ENCODE results near the gene SCAMP4.
A peak's percentile ranks its signal among the peaks of the same experiment; 100 is the strongest.

Gene SCAMP4

DNA sequence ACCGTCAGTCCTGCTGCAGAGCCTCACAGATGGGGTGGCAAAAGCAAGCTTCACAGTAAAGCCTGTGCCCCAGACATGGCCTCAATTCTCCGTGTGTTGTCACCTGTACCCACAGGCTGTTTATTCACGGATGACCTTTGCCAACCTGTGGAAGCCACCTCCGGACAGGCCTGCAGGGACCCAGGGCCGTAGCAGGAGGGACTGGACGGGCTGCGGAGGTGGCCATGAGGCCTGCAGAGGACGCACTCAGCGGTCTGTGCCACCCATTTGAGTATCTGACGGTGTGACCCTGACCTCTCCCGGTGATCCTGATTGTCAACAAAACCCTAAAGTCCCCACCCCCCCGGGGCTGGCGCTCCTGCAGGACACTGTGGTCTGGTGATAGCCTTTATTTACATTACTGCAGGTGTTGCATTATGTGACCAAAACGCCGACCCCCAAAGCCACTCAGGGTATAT lies 34.0 kb upstream of the SCAMP4 start:
- DNase-seq (ENCODE audit: low read depth in 1 of 2, low spot score in 1 of 2): no peak
- no peak overlapping the region for H3K27ac ChIP-seq (replicated peaks)
- no peak for TF ChIP-seq SPI1 (IDR thresholded peaks at IDR 0.05; ENCODE audit: borderline replicate concordance, low read depth)
- TF ChIP-seq GABPA (IDR thresholded peaks at IDR 0.05; ENCODE audit: low read depth): no peak
- TF ChIP-seq, protein P1, sequence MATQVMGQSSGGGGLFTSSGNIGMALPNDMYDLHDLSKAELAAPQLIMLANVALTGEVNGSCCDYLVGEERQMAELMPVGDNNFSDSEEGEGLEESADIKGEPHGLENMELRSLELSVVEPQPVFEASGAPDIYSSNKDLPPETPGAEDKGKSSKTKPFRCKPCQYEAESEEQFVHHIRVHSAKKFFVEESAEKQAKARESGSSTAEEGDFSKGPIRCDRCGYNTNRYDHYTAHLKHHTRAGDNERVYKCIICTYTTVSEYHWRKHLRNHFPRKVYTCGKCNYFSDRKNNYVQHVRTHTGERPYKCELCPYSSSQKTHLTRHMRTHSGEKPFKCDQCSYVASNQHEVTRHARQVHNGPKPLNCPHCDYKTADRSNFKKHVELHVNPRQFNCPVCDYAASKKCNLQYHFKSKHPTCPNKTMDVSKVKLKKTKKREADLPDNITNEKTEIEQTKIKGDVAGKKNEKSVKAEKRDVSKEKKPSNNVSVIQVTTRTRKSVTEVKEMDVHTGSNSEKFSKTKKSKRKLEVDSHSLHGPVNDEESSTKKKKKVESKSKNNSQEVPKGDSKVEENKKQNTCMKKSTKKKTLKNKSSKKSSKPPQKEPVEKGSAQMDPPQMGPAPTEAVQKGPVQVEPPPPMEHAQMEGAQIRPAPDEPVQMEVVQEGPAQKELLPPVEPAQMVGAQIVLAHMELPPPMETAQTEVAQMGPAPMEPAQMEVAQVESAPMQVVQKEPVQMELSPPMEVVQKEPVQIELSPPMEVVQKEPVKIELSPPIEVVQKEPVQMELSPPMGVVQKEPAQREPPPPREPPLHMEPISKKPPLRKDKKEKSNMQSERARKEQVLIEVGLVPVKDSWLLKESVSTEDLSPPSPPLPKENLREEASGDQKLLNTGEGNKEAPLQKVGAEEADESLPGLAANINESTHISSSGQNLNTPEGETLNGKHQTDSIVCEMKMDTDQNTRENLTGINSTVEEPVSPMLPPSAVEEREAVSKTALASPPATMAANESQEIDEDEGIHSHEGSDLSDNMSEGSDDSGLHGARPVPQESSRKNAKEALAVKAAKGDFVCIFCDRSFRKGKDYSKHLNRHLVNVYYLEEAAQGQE (IDR thresholded peaks at IDR 0.05; ENCODE audit: insufficient replicate concordance, low read depth): no peak
- TF ChIP-seq POLR2AphosphoS5 (IDR thresholded peaks at IDR 0.05; ENCODE audit: low read depth): no peak
- no peaks in the 10 kb centered on the region for H3K27me3 ChIP-seq (ENCODE audit: insufficient read depth, poor library complexity, severe bottlenecking)
- H3K4me3 ChIP-seq (replicated peaks; ENCODE audit: insufficient read depth, low read length): no peak overlapping the region

DNA sequence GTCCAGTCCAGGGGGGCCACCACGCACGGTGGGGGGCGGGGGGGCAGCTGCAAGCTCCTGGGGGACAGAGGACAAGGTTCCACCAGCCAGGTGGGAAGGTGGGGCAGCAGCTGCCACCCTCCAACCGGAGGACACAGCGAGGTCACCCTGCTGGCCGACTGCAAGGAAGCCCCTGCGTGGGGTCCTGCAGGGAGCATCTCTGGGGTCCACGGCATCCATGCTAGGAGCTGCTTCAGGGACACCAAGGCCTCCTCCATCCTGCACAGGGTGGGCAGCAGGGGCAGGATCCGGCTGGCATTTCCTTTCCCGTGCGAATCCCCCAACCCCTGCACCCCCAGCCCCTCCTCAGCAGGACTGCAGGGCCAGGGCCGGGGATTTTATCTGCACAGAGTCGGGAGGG lies 33.6 kb upstream of the SCAMP4 start:
- no peak for DNase-seq (ENCODE audit: low read depth in 1 of 2, low spot score in 1 of 2)
- H3K27ac ChIP-seq (replicated peaks): no peak overlapping the region
- H3K4me3 ChIP-seq (replicated peaks; ENCODE audit: insufficient read depth, low read length): no peak overlapping the region
- TF ChIP-seq, protein P1 (IDR thresholded peaks at IDR 0.05; ENCODE audit: insufficient replicate concordance, low read depth): no peak
- no peak for TF ChIP-seq GABPA (IDR thresholded peaks at IDR 0.05; ENCODE audit: low read depth)
- TF ChIP-seq, protein P2, sequence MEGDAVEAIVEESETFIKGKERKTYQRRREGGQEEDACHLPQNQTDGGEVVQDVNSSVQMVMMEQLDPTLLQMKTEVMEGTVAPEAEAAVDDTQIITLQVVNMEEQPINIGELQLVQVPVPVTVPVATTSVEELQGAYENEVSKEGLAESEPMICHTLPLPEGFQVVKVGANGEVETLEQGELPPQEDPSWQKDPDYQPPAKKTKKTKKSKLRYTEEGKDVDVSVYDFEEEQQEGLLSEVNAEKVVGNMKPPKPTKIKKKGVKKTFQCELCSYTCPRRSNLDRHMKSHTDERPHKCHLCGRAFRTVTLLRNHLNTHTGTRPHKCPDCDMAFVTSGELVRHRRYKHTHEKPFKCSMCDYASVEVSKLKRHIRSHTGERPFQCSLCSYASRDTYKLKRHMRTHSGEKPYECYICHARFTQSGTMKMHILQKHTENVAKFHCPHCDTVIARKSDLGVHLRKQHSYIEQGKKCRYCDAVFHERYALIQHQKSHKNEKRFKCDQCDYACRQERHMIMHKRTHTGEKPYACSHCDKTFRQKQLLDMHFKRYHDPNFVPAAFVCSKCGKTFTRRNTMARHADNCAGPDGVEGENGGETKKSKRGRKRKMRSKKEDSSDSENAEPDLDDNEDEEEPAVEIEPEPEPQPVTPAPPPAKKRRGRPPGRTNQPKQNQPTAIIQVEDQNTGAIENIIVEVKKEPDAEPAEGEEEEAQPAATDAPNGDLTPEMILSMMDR (IDR thresholded peaks at IDR 0.05; ENCODE audit: insufficient read depth, low read length): no peak
- no peak for TF ChIP-seq SPI1 (IDR thresholded peaks at IDR 0.05; ENCODE audit: borderline replicate concordance, low read depth)
- no peak for TF ChIP-seq POLR2AphosphoS5 (IDR thresholded peaks at IDR 0.05; ENCODE audit: low read depth)
- no peaks in the 10 kb centered on the region for H3K27me3 ChIP-seq (ENCODE audit: insufficient read depth, poor library complexity, severe bottlenecking)

DNA sequence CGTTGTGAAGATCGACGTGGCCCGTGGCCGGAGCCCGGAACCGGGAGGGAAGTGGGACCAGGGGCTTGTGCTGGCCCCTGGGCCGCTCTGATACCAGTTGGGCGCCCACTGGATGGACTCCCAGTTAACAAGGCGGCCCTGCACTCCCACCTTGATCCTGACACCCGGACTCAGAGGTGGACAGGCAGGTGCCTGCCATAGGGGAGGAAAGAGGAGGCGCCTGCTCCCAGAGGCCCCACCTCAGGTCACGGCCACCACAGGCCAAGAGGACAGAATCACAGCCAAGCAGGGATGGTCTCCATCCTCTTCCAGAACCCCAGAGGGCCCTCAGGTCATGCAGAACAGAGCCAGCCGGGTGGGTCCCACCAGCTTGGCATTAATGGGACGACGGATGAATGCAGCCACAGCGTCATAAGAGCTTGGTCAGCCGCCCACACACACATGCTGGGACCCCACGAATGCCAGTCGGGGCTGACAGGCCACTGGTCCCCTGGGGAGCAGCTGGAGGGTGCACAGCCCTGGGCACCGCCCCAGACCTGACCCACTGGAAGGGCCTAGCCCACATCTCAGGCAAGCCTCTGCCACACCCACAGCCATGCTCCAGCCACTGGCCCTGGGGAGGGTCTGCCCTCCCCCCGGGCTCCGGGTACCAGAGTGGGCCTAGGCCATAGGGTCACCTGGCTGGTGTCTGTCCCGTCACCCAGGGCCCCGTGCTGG lies 32.2 kb upstream of the SCAMP4 start:
- Histone ChIP-seq H3K27ac (replicated peaks) (peak overlapping the region; percentile 98), H3K4me3 (replicated peaks; ENCODE audit: insufficient read depth, low read length) (peak overlapping the region; percentile 90), H3K27me3 (ENCODE audit: insufficient read depth, poor library complexity, severe bottlenecking) (no peaks in the 10 kb centered on the region)
- TF ChIP-seq POLR2AphosphoS5 (IDR thresholded peaks at IDR 0.05; ENCODE audit: low read depth): no peak
- DNase-seq (ENCODE audit: low read depth in 1 of 2, low spot score in 1 of 2): no peak

DNA sequence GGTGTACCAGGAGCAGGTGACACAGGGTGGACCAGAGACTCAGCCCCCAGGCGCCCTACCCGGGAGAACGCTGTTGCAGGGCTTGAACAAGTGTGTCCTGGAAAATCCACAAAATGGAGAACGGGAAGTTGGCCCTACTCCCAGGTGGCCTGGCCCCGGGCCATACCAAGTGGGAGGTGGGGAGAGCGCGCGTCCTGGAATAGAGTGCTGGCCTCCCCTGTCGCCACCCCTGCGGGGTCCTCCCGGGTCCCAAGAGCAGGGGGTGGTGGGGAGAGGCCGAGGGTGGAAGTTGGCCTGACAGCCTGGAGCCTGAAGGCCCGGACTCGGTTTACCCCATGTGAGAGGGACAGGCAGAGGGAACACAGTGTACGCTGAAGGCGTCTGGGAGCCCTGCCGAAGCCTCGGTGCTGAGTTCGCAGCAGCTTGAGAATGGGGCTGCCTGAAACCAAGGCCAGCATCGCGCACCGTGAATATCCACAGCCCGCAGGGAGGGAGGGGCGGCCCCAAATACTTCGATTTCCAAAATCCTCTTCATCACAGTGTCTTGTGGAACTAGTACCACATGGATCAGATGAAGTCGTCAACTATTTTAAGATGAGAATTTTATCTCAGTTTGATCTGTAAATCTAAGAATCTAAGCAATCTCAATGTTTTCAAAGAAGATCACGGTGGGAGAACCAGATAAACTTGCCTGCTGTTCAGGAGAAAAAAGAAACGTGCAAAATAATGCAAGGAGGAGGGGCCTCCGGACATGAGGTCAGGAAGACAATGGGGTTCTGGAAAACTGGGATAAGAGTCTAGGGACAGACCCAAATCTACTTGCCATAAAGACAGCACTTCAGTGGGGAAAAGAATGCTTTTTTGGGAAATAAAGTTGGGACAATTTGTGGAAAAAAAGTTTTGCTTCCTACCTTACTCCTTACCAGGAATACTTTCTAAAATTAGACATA lies 31.4 kb upstream of the SCAMP4 start:
- DNase-seq (ENCODE audit: low read depth in 1 of 2, low spot score in 1 of 2): peak; percentile 63 to 66
- no peaks in the 10 kb centered on the region for H3K27me3 ChIP-seq (ENCODE audit: insufficient read depth, poor library complexity, severe bottlenecking)
- H3K27ac ChIP-seq (replicated peaks): peak overlapping the region; percentile 98
- H3K4me3 ChIP-seq (replicated peaks; ENCODE audit: insufficient read depth, low read length): peak overlapping the region; percentile 90
- TF ChIP-seq GABPA (IDR thresholded peaks at IDR 0.05; ENCODE audit: low read depth) (no peak), SPI1 (IDR thresholded peaks at IDR 0.05; ENCODE audit: borderline replicate concordance, low read depth) (peak; percentile 43; the same call in 1 of the 2 replicates), POLR2AphosphoS5 (IDR thresholded peaks at IDR 0.05; ENCODE audit: low read depth) (peak; percentile 40; the same call in 1 of the 2 replicates)
- TF ChIP-seq, protein P2 (IDR thresholded peaks at IDR 0.05; ENCODE audit: insufficient read depth, low read length): no peak
- TF ChIP-seq, protein P1 (IDR thresholded peaks at IDR 0.05; ENCODE audit: insufficient replicate concordance, low read depth): no peak
